ENCODE results near the gene LRRIQ3. TPM values are rescaled to one million over a fixed set of nuclear protein-coding genes. Genes with fewer than 3 reads are reported as not detected.

The LRRIQ3 gene
- total RNA-seq (2022) = 0.63 and 0.86 TPM in 2 replicates
- Bru-seq, nascent RNA = percentile 13 among the genes with signal in this experiment
- BruChase-seq, experiment 1, labeled RNA remaining after a 6-hour chase = percentile 19 among the genes with signal in this experiment
- BruChase-seq, experiment 2, labeled RNA remaining after a 2-hour chase = percentile 23 among the genes with signal in this experiment
- long read RNA-seq, partial matches to known transcripts = 1 of 1 reads
- long read RNA-seq, other reads (novel, unspliced or antisense) = 0 of 1 reads

GRCh38 chr1:74197657-74198552, at the start of gene LRRIQ3, which contains the start of gene FPGT:
Gene LRRIQ3 (minus strand): TSS chr1:74198176. CDS start chr1:74183684, 14,492 bp downstream.
Gene FPGT (plus strand): TSS chr1:74198242. CDS start chr1:74198279, 37 bp downstream.
- peaks cover 20% of the 10 kb centered on the region for H3K36me3 Mint-ChIP-seq (ENCODE audit: insufficient read depth, unreplicated experiment)
- TSS peak; percentile 91 for BruUV-seq (replicated peaks)
- POLR2A ChIA-PET = interaction anchor here (1.0 to 1.6 kb wide), 2 partner anchors 11 to 536 kb away, joined by 5 to 8 read pairs; no protein-coding TSS in a partner anchor
- peaks cover 4% of the 10 kb centered on the region for H3K4me1 Mint-ChIP-seq (ENCODE audit: insufficient read depth, unreplicated experiment)
- peak within 1 kb of the TSS; percentile 93 for H3K4me3 Mint-ChIP-seq (ENCODE audit: unreplicated experiment)
- peak within 1 kb of the TSS; percentile 97 for H3K27ac Mint-ChIP-seq (ENCODE audit: low read depth, unreplicated experiment)
- no peaks in the 10 kb centered on the region for H3K27me3 Mint-ChIP-seq (ENCODE audit: insufficient read depth, unreplicated experiment)
- no peak for TF ChIP-seq CTCF (IDR thresholded peaks at IDR 0.05; ENCODE audit: unreplicated experiment)
- no peaks in the 10 kb centered on the region for H3K9me3 Mint-ChIP-seq (ENCODE audit: unreplicated experiment)
- intact Hi-C loops (cut with micrococcal nuclease) = loop anchor here (2.0 kb wide), 1 partner anchor 265 kb away; no protein-coding TSS in a partner anchor
- peak; percentile 91 for DNase-seq (ENCODE audit: unreplicated experiment)
- CTCF ChIA-PET = interaction anchor here (1.0 kb wide), 1 partner anchor 37 kb away, joined by 3 read pairs; no protein-coding TSS in a partner anchor

- no peak for DNase-seq (ENCODE audit: unreplicated experiment)
- ChIA-PET CTCF (no interaction called here), POLR2A (no interaction called here)
- BruUV-seq (replicated peaks) = no TSS peak
- Mint-ChIP-seq H3K27me3 (ENCODE audit: insufficient read depth, unreplicated experiment) (no peaks in the 10 kb centered on the region), H3K9me3 (ENCODE audit: unreplicated experiment) (no peaks in the 10 kb centered on the region), H3K36me3 (ENCODE audit: insufficient read depth, unreplicated experiment) (no peaks in the 10 kb centered on the region), H3K27ac (ENCODE audit: low read depth, unreplicated experiment) (no peak overlapping the region), H3K4me3 (ENCODE audit: unreplicated experiment) (no peak overlapping the region), H3K4me1 (ENCODE audit: insufficient read depth, unreplicated experiment) (no peaks in the 10 kb centered on the region)
- intact Hi-C loops (cut with micrococcal nuclease) = no loop called here
- no peak for TF ChIP-seq CTCF (IDR thresholded peaks at IDR 0.05; ENCODE audit: unreplicated experiment)
These were observed 48.3 kb upstream of the LRRIQ3 start for GRCh38 chr1:74246315-74246714.

GRCh38 chr1:74245168-74245772, 47.3 kb upstream of the LRRIQ3 start:
- H3K27ac Mint-ChIP-seq (ENCODE audit: low read depth, unreplicated experiment) = no peak overlapping the region
- no peaks in the 10 kb centered on the region for H3K4me1 Mint-ChIP-seq (ENCODE audit: insufficient read depth, unreplicated experiment)
- POLR2A ChIA-PET = no interaction called here
- H3K9me3 Mint-ChIP-seq (ENCODE audit: unreplicated experiment) = no peaks in the 10 kb centered on the region
- H3K4me3 Mint-ChIP-seq (ENCODE audit: unreplicated experiment) = no peak overlapping the region
- H3K27me3 Mint-ChIP-seq (ENCODE audit: insufficient read depth, unreplicated experiment) = no peaks in the 10 kb centered on the region
- intact Hi-C loops (cut with micrococcal nuclease) = no loop called here
- no peaks in the 10 kb centered on the region for H3K36me3 Mint-ChIP-seq (ENCODE audit: insufficient read depth, unreplicated experiment)
- CTCF ChIA-PET = no interaction called here
- DNase-seq (ENCODE audit: unreplicated experiment) = no peak
- no peak for TF ChIP-seq CTCF (IDR thresholded peaks at IDR 0.05; ENCODE audit: unreplicated experiment)
- no TSS peak for BruUV-seq (replicated peaks)

GRCh38 chr1:74237787-74238186, 39.8 kb upstream of the LRRIQ3 start:
- intact Hi-C loops (cut with micrococcal nuclease) = no loop called here
- H3K27ac Mint-ChIP-seq (ENCODE audit: low read depth, unreplicated experiment) = no peak overlapping the region
- DNase-seq (ENCODE audit: unreplicated experiment) = no peak
- no TSS peak for BruUV-seq (replicated peaks)
- H3K9me3 Mint-ChIP-seq (ENCODE audit: unreplicated experiment) = no peaks in the 10 kb centered on the region
- H3K36me3 Mint-ChIP-seq (ENCODE audit: insufficient read depth, unreplicated experiment) = no peaks in the 10 kb centered on the region
- ChIA-PET CTCF (no interaction called here), POLR2A (no interaction called here)
- H3K27me3 Mint-ChIP-seq (ENCODE audit: insufficient read depth, unreplicated experiment) = no peaks in the 10 kb centered on the region
- no peak for TF ChIP-seq CTCF (IDR thresholded peaks at IDR 0.05; ENCODE audit: unreplicated experiment)
- no peak overlapping the region for H3K4me3 Mint-ChIP-seq (ENCODE audit: unreplicated experiment)
- H3K4me1 Mint-ChIP-seq (ENCODE audit: insufficient read depth, unreplicated experiment) = no peaks in the 10 kb centered on the region
